Measurements from ENCODE around the gene LRMDA.

The LRMDA gene

DNA sequence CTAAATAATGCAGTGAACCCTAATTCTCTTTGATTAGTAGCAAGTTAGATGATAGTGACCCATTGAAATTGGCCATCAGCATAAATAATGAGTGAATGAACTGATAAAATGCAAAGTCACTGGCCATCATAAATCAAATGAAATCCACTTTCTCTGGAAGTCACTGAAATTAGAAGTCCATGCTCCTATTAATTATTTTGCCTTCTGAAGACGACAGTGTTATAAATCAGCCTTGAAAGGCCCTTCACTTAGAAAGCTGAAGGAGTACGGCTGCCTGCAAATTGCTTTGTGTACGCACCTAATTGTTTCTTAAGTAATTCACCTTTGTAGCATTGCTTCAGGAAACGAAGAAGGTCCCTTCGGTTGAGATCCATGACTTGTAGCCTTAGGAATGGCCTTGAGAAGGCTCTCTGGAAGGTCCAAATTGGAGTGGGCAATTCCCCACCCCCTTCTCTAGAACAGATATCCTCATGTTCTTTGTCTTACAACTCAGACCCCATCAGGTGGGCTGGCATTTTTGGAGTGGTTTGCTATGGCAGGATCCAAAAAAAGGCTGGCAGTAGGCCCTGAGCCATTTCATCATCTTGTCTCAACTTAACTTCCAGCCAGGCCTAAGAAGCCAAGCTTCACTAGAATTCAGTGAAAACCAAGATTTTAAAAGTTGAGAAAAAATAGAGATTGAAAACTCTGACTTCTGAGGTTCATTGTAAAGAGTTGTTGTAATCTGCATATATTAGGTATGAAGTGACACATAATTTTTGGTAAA lies 420.3 kb downstream of the LRMDA start:
- no peak overlapping the region for H3K4me3 ChIP-seq (ENCODE audit: low read depth, low read length)
- TF ChIP-seq, protein P1, sequence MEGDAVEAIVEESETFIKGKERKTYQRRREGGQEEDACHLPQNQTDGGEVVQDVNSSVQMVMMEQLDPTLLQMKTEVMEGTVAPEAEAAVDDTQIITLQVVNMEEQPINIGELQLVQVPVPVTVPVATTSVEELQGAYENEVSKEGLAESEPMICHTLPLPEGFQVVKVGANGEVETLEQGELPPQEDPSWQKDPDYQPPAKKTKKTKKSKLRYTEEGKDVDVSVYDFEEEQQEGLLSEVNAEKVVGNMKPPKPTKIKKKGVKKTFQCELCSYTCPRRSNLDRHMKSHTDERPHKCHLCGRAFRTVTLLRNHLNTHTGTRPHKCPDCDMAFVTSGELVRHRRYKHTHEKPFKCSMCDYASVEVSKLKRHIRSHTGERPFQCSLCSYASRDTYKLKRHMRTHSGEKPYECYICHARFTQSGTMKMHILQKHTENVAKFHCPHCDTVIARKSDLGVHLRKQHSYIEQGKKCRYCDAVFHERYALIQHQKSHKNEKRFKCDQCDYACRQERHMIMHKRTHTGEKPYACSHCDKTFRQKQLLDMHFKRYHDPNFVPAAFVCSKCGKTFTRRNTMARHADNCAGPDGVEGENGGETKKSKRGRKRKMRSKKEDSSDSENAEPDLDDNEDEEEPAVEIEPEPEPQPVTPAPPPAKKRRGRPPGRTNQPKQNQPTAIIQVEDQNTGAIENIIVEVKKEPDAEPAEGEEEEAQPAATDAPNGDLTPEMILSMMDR (IDR thresholded peaks at IDR 0.05; ENCODE audit: insufficient read depth, low read depth, low read length, missing control alignments) = no peak
- DNase-seq (ENCODE audit: low read depth) = no peak

DNA sequence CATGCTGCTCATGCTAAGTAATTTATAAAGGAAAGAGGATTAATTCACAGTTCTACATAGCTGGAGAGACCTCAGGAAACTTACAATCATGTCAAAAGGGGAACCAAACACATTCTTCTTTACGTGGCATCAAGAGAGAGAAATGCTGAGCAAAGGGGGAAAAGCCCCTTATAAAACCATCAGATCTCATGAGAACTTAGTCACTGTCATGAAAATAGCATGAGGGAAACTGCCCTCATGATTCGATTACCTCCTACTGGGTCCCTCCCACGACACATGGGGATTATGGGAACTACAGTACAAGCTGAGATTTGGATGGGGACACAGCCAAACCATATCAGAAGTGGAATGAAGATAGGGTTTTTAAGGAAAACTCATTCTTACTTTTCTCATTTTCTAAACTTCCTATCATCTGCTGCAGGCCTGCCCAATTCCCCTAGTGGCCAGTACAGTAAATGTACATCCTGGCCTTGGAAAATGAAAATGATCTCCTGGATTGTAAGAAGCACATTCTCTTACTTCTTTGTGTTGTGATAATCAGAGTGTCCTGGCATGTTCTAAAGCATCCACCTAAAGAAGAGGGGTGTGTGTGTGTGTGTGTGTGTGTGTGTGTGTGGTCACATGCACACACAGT lies 421.5 kb downstream of the LRMDA start:
- DNase-seq (ENCODE audit: low read depth) = no peak
- TF ChIP-seq, protein P1 (IDR thresholded peaks at IDR 0.05; ENCODE audit: insufficient read depth, low read depth, low read length, missing control alignments) = peak; percentile 18

DNA sequence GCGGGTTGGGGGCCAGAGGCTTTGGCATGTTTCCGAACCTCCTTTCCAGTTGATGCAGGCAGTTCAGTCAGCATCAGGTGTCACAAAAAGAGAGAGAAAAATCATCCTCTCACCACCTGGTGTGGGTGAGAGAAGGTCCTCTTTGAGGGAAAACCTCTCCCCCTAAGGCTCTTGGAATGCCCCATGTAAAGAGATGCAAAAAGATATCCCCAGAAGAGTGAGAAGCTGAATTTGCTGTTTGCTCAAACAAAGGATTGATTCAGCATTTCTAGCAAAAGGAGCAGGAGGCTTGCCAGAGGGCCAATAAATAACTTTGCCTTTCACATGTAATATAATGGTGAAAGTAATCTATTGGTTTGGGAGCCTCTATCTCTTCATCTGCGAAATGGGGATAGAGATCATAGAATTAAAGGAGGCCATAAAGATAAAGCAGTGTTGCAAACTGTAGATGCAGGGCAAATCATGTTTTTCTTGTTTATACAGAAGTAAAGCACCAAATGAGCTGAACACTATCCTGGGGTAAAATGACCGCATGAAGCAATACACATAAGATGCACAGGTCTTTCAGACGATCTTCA lies 425.9 kb downstream of the LRMDA start:
- TF ChIP-seq, protein P1 (IDR thresholded peaks at IDR 0.05; ENCODE audit: insufficient read depth, low read depth, low read length, missing control alignments) = no peak
- H3K4me3 ChIP-seq (ENCODE audit: low read depth, low read length) = no peak overlapping the region
- DNase-seq (ENCODE audit: low read depth) = no peak

More for the DNA sequence above, 421.5 kb downstream of the LRMDA start:
- H3K4me3 ChIP-seq (ENCODE audit: low read depth, low read length) = no peak overlapping the region

DNA sequence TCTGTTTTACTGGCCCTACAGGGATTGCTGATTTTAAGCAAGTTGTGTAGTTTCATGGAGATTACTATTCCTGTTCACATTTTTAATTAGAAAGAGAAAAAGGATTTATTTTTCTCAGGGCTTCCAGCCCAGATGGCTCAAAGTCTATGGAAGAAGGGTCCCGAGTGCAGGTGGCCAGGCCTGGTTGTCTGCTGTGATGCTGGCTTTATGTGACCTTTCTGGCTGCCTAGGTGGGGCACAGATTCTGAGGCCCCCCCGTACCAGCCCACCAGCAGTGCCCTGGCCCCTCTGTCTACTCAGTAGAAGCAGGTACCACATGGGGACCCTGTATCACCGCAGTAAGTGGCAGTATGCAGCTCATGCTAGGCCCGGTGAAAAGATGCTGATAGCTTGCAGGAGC lies 426.5 kb downstream of the LRMDA start:
- TF ChIP-seq, protein P1 (IDR thresholded peaks at IDR 0.05; ENCODE audit: insufficient read depth, low read depth, low read length, missing control alignments) = no peak
- DNase-seq (ENCODE audit: low read depth) = no peak
- no peak overlapping the region for H3K4me3 ChIP-seq (ENCODE audit: low read depth, low read length)

DNA sequence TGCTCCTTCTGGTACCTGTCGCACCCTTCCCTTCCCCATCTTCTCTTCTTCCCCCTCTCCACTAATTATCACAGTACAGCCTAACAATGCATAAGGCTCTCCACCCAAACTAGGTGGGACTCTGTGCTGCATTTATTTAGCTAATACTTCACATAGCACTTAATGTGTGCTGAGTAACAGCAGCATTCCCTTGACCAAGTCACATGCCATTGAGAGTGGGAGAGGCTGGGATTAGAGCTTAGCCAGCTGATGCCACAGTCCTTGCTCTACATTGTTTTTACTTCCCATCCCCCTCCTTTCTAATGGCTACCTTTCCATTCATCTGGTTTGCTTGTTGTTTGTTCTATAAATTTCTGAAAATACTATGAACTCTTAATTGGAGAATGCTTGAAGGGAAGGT lies 426.9 kb downstream of the LRMDA start:
- TF ChIP-seq, protein P1 (IDR thresholded peaks at IDR 0.05; ENCODE audit: insufficient read depth, low read depth, low read length, missing control alignments) = no peak
- DNase-seq (ENCODE audit: low read depth) = no peak
- H3K4me3 ChIP-seq (ENCODE audit: low read depth, low read length) = no peak overlapping the region

DNA sequence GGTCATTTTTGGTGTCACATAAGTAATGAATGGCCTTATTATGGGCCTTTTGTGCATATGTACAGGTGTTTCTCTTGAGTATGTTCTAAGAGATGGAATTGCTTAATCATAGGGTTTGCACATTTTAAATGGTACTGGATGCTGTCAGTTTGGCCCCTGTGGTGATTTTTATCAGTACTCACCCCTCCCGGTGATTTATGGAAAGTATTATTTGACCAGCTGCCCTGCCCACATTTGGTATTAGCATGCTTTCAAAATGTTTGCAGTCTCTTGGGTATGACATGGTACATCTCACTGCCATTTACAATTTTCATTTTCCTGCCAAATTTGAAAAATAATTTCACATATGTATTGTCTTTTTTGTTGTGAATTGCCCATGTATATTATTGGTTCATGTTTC lies 427.7 kb downstream of the LRMDA start:
- TF ChIP-seq, protein P1 (IDR thresholded peaks at IDR 0.05; ENCODE audit: insufficient read depth, low read depth, low read length, missing control alignments) = no peak
- DNase-seq (ENCODE audit: low read depth) = no peak

More for the DNA sequence above, 427.7 kb downstream of the LRMDA start:
- no peak overlapping the region for H3K4me3 ChIP-seq (ENCODE audit: low read depth, low read length)
